HCT116 (cell line): ENCODE data around the gene SEMA5A.

Source experiments
- ELF1 ChIP-seq: IDR thresholded peaks from 2 replicates; pipeline ENCODE4 v1.6.1; 2012; ENCODE audit warnings: low read depth, borderline replicate concordance
- EZH2 ChIP-seq: fragments of 200-600 bp; sonication (generic); IDR thresholded peaks from 2 replicates; pipeline ENCODE4 v1.6.1; 2017; ENCODE audit warnings: antibody characterized with exemption, mixed run types
- EZH2phosphoT487 ChIP-seq: fragments of 200-600 bp; IDR thresholded peaks from 2 replicates; pipeline ENCODE4 v1.6.1; 2018; ENCODE audit warnings: antibody characterized with exemption, borderline replicate concordance
- FOSL1 ChIP-seq: IDR thresholded peaks from 2 replicates; pipeline ENCODE4 v1.6.1; 2012; ENCODE audit warnings: low read depth
- POLR2A ChIP-seq: IDR thresholded peaks from 2 replicates; pipeline ENCODE4 v1.7.0; 2011; ENCODE audit warnings: borderline replicate concordance; ENCODE audit not compliant: insufficient read depth, insufficient read length; ENCODE audit errors: extremely low read depth
- POLR2AphosphoS5 ChIP-seq: IDR thresholded peaks from 2 replicates; pipeline ENCODE4 v1.6.1; 2011; ENCODE audit warnings: mild to moderate bottlenecking, low read depth, low read length, moderate library complexity
- RAD21 ChIP-seq: IDR thresholded peaks from 2 replicates; pipeline ENCODE4 v1.6.1; 2012; ENCODE audit warnings: low read depth, mild to moderate bottlenecking
- SP1 ChIP-seq: IDR thresholded peaks from 2 replicates; pipeline ENCODE4 v1.6.1; 2012; ENCODE audit warnings: low read depth
- TCF7L2 ChIP-seq: IDR thresholded peaks from 2 replicates; pipeline ENCODE4 v1.7.0; 2011; ENCODE audit warnings: borderline replicate concordance, inconsistent platforms; ENCODE audit not compliant: insufficient read depth, insufficient read length; ENCODE audit errors: extremely low read depth
- TF ChIP-seq, protein P1 (sequence below), 3 experiments: fragments of 200-600 bp in 1 of 3; sonication (generic) in 1 of 3; IDR thresholded peaks in 2 of 3; conservative IDR thresholded peaks in 1 of 3; 2 replicates each; pipeline ENCODE4 v1.5.1; 2012 to 2017; ENCODE audit warnings: low read depth in 2 of 3, low read length in 2 of 3, antibody characterized with exemption in 1 of 3, borderline replicate concordance in 1 of 3, control low read depth in 1 of 3, mild to moderate bottlenecking in 1 of 3, mixed read lengths in 1 of 3, mixed run types in 1 of 3, moderate library complexity in 1 of 3; ENCODE audit not compliant: insufficient read depth in 1 of 3
- TF ChIP-seq, protein P2 (sequence below): IDR thresholded peaks from 2 replicates; pipeline ENCODE4 v1.6.1; 2012

DNA sequence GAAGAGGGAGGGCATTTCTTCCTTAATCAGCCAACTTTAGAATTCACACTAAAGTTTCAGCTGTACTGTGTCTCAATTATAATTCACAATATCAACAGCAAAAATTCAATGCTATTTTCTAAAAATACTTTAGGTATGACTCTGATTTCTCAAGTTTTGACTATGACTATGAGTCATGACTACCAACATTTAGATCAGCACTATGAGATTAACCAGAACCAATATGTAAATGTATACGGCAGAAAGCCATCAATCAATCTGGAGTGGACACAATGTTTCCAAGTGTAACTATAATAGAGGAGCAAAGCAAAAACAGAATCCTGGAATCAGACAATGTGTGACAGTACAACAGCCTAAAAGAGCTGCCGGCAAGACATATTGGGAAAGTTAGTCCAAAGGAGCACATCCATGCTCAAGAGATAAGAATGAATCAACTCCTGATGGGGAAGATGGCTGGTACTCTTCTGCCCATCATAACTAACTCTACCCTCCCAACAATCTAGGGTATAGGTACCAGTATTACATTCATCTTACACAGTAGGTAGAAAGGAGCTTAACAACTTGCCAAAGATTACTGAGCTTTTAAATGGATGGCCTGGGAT, 294.4 kb downstream of the SEMA5A start:
- TF ChIP-seq, protein P1, sequence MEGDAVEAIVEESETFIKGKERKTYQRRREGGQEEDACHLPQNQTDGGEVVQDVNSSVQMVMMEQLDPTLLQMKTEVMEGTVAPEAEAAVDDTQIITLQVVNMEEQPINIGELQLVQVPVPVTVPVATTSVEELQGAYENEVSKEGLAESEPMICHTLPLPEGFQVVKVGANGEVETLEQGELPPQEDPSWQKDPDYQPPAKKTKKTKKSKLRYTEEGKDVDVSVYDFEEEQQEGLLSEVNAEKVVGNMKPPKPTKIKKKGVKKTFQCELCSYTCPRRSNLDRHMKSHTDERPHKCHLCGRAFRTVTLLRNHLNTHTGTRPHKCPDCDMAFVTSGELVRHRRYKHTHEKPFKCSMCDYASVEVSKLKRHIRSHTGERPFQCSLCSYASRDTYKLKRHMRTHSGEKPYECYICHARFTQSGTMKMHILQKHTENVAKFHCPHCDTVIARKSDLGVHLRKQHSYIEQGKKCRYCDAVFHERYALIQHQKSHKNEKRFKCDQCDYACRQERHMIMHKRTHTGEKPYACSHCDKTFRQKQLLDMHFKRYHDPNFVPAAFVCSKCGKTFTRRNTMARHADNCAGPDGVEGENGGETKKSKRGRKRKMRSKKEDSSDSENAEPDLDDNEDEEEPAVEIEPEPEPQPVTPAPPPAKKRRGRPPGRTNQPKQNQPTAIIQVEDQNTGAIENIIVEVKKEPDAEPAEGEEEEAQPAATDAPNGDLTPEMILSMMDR (IDR thresholded peaks at IDR 0.05 in 2 of 3, conservative IDR thresholded peaks at IDR 0.05 in 1 of 3; ENCODE audit: borderline replicate concordance in 1 of 3, insufficient read depth in 1 of 3, low read depth in 2 of 3, low read length in 2 of 3) = no peak
- TF ChIP-seq RAD21 (no peak), POLR2A (no peak), POLR2AphosphoS5 (no peak), TCF7L2 (no peak), EZH2 (no peak), EZH2phosphoT487 (no peak), FOSL1 (no peak), ELF1 (no peak), SP1 (no peak)
- TF ChIP-seq, protein P2, sequence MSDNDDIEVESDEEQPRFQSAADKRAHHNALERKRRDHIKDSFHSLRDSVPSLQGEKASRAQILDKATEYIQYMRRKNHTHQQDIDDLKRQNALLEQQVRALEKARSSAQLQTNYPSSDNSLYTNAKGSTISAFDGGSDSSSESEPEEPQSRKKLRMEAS = no peak
